GM18861 (cell line): ENCODE measurements around the gene TBX4.

Experiments used
- ATAC-seq: cut with Tn5 transposase; IDR thresholded peaks from one replicate; pipeline ENCODE4 v1.9.1; 2021; ENCODE audit not compliant: unreplicated experiment

TBX4 gene

GRCh38 chr17:61453566-61454380, 1.6 kb downstream of the TBX4 start:
- ATAC-seq, result no peak

- ATAC-seq, result no peak
These were observed 2.4 kb downstream of the TBX4 start for GRCh38 chr17:61454381-61455323.

- no peak for ATAC-seq
These were observed 3.3 kb downstream of the TBX4 start for GRCh38 chr17:61455324-61456060.

- no peak for ATAC-seq
These were observed 3.9 kb downstream of the TBX4 start for GRCh38 chr17:61456061-61456681.

- ATAC-seq, result no peak
These were observed 4.5 kb downstream of the TBX4 start for GRCh38 chr17:61456688-61457225.

- ATAC-seq, result no peak
These were observed 5.2 kb downstream of the TBX4 start for GRCh38 chr17:61457226-61457983.

- ATAC-seq, result no peak
These were observed 5.8 kb downstream of the TBX4 start for GRCh38 chr17:61458000-61458399.

DNA sequence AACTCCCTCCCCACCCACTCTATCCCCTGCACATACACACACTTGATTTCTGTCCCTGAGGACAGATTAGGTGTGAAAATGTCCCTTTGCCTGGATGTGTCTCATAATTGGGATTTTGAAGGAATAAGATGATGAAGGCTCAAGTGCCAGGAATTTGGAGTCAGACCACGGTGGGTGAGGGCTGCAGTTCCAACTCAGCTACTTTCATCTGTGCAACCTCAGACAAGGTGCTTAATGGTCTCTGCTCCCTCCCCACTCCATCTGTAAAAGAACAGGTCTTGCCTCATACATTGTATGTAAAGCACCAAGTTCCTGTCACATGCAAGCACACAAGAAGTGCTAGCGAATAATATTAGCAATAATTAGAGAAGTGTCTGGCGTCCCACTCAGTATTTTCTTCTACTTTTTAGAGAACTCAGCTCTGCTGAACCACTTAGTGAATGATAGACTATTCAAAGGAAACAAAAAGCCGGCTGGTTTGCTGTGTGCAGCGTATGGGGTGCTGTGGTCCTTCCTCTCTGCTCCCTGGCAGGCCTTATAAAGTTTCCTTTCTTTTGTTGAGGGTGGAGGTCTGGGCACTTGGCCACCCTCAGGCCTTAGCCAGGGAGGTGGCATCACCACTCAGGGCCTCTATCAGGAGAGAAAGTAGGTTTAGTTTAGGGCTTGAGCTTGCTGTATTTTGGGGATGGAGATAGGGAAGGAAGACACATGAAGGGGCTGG, 6.4 kb downstream of the TBX4 start:
- ATAC-seq, result no peak

DNA sequence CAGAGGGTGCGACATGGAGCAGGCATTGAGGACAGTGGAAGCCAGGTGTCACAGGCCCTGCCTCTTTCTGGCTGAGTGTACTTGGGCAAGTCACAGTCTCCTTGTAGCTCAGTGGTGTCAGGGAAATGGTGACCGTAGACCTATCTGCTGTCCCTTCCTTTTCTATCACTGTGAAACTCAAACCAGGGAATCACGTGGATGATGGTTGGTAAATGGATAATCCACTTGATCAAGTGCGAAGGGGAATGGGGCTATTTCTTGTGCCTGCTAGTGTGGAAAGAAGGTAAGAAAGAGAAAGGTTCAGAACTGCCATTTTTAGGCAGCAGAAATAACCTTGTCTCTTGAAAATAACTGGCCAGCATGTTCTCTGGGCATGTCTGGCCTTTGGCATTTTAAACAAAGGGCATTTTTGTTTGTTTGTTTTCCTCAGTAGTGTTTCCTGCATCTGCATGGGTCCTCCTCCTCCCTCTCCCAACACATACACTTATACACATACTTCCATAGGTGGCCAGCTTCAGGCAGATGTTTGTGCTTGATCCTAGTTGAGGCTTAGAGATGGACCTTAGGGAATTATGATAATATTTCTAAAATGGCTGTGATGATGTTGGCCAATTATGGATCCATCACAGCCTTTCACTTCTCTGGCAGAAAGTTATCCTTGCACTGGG, 7.1 kb downstream of the TBX4 start:
- no peak for ATAC-seq

- no peak for ATAC-seq
These were observed 7.9 kb downstream of the TBX4 start for GRCh38 chr17:61459939-61460718.

- no peak for ATAC-seq
These were observed 8.8 kb downstream of the TBX4 start for GRCh38 chr17:61460796-61461585.

- ATAC-seq, result no peak
These were observed 9.4 kb downstream of the TBX4 start for GRCh38 chr17:61461586-61461966.

- ATAC-seq, result no peak
These were observed 9.9 kb downstream of the TBX4 start for GRCh38 chr17:61461967-61462718.

DNA sequence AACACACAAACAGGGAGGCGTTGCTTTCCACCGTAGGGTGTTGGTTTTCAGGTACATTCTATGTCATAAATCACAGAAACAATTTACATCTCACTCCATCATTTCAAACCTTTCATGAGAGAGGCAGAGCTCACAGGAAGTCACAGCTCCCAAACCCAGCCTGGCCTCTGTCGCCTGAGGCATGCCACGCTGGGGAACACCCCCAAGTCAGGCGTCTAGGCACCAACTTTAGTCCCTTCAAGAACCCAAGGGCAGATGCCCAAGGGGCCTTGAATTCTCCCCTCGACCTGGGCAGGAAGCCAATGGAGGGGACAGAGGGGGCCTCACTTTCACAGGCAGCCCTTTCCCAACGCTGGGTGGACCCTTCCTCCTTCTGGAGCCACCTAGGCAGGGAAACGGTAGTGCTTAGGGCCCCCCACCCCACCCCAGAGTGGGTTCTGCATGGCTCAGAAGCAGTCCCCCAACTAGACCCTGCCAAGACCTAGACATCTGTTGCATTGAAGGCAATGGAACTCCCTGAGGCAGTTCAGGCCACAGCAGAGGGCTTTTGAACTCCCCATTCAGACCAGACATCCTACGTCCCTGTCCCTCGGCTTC, 10.6 kb downstream of the TBX4 start:
- ATAC-seq, result no peak

GRCh38 chr17:61463316-61464129, 11.3 kb downstream of the TBX4 start:
- ATAC-seq, result no peak
